Activated T-cell treated with anti-CD3 and anti-CD28 coated beads, Interleukin-2, amount 50 U/mL, for 48 hours (primary cell): ENCODE data around the gene CRMP1.

Experiments used
- DNase-seq, 2 experiments: peaks; one replicate each; pipeline ENCODE4 v3.0.0-alpha.2; 2020

CRMP1 gene

GRCh38 chr4:5919044-5919443 lies 26.2 kb upstream of the CRMP1 start:
- DNase-seq: no peak

GRCh38 chr4:5918331-5918985 lies 25.6 kb upstream of the CRMP1 start:
- DNase-seq: no peak

- no peak for DNase-seq
These were observed 24.8 kb upstream of the CRMP1 start for GRCh38 chr4:5917672-5918071.

DNA sequence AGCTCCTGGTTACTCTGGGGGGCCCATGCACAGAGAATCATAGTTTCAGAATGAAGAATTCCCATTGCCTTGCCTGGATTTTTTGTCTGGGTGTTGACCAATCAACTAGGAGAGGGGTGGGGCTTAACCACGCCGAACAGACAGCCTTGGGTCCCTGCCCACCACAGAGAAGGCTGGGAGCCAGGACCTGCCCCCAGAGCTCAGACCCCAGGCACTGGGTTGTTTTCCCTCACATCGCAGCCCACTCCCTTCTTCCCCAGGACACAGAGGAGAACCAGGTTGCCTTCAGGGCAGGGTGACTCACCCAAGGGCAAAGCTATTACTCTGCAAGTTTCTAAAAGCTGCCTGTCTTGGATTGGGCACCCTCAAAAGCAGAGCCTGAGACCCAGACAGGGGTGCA lies 23.3 kb upstream of the CRMP1 start:
- DNase-seq: no peak

DNA sequence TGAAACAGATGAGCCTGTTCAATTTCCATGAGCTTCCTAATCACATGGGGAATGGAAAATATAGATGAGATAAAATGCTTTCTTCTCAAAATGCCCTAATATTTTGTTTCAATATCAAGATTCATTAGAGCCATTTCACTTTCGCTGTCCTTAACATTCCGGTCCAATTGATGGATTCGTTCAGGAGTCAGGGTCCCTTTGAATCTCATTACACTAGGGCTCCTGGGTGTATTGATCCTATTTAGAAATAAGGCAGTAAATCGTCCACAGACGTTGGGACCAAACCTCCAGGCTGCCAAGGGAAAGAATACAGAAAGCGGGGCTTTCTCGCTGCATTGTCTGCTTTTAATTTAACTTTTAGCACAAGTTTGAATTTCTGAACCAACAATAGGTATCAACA lies 20.6 kb upstream of the CRMP1 start:
- DNase-seq: no peak

- no peak for DNase-seq
These were observed 19.7 kb upstream of the CRMP1 start for GRCh38 chr4:5912614-5913019.

DNA sequence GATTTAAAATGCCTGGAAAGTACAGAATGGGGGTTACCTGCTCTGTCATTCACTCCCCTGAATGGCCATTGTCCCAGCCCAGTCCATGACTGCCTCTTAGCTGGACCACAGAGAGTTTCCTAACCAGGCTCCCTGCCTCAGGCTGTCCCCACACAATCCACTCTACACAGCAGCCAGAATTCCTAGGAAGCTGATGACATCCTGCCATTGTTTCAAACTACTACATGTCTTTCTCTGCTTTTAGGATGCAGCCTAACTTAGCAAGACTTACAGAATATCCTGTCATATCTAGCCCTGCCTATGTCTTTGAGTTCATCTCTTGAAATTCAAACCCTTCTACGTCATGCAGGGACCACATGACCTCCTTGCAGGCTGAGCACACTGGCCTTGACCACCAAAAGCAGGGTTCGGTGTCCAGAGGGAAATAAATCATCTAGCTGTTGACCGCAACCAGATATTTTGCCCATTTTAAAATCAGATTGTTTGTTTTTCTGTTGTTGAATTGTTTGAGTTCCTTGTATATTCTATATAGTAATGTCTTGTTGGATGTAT lies 16.1 kb upstream of the CRMP1 start:
- no peak for DNase-seq

DNA sequence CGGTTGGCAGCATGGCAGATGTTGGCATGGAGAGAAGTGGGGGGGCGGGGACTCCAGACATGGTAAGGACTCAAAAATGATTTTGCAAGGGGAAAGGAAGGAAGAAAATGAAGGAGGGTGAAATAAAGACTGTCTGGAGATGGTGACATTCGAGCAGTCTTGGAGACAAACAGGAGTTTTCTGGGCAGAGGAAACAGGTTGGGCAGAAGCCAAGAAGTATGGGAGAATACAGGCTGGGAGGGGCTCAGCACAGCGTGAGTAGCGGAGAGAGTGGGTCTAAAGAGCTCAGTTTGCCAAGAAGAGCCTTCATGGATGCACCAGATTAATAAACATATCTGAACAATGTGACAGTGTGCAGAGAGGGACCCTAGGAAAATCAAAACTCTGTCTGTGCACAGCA lies 13.3 kb upstream of the CRMP1 start:
- DNase-seq: no peak

GRCh38 chr4:5905714-5906113 lies 12.8 kb upstream of the CRMP1 start:
- DNase-seq: no peak

- no peak for DNase-seq
These were observed 8.0 kb upstream of the CRMP1 start for GRCh38 chr4:5900844-5901243.

DNA sequence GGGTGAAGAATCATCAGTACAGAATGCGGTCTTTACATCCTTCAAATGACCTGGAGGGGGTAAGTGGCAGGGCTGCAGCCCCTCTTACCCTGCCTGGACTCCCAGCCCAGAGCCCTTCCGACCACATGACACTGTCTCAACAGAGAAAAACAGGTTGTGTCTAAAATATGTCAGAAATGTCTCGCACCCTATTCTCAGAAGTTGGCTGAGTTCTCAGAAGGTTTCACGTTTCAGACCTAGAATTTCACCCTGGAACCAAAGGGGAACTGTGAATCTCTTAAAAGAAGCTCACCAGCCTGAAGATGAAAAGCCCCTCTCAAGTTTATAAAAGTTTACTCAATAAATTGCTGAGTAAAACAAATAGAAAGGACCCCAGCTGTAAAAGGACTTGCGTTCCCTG lies 7.0 kb upstream of the CRMP1 start:
- no peak for DNase-seq

GRCh38 chr4:5899396-5899795 lies 6.5 kb upstream of the CRMP1 start:
- no peak for DNase-seq

GRCh38 chr4:5897674-5898073 lies 4.8 kb upstream of the CRMP1 start:
- DNase-seq: no peak

- no peak for DNase-seq
These were observed 2.4 kb upstream of the CRMP1 start for GRCh38 chr4:5895287-5895686.

DNA sequence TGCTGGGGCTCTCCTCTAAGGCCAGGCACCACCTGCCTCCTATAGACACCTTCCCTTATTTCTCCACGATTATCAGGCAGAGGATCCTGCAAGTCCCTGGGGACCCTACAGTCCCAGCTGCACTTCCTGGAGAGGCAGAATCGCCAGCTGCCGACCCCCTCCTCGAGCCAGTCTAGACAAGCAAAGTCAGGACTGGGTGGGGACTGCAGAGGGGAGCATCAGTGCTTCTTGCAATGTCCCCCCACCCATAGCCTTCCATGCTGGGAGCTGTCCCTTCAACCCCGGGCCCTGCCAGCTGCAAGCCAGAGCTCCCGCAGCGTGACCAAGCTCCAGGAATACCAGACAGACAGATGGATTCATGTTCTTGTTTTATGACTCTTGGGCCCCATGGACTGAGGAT lies 1.4 kb upstream of the CRMP1 start:
- DNase-seq: no peak

GRCh38 chr4:5893591-5893990 lies 705 bp upstream of the CRMP1 start:
- no peak for DNase-seq

DNA sequence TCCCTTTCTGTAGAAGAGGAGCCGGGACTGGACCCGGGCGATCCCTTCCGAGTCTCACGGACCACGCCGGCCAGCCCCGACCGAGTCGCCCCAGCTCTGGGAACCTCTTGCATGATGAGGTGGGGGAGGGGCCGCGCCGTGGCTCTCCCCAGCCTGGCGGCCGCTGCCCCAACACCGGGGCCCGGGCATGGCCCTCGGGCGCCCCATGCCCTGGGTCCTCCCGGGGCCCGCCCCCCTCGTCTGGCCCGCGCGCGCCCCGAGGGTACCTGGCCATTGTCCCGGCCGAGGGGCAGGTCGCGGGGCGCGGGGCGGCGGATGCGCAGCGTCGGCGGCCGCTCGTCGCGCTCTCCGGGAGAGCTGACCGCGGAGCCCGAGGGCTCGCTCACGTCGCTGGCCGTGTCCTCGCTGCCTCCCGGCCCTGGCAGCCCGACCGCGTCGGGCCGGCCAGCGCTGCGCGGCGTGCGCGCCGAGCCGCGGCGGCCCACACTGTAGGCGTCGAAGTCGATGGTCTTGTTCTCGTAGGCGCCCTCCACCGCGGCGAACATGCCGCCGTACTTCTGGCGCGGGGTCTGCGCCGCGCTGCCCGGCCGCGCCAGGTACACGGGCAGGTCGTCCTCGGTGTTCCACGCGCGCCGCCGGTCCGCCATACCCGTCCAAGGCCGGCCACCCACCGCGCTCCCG lies 423 bp downstream of the CRMP1 start:
- DNase-seq: no peak

DNA sequence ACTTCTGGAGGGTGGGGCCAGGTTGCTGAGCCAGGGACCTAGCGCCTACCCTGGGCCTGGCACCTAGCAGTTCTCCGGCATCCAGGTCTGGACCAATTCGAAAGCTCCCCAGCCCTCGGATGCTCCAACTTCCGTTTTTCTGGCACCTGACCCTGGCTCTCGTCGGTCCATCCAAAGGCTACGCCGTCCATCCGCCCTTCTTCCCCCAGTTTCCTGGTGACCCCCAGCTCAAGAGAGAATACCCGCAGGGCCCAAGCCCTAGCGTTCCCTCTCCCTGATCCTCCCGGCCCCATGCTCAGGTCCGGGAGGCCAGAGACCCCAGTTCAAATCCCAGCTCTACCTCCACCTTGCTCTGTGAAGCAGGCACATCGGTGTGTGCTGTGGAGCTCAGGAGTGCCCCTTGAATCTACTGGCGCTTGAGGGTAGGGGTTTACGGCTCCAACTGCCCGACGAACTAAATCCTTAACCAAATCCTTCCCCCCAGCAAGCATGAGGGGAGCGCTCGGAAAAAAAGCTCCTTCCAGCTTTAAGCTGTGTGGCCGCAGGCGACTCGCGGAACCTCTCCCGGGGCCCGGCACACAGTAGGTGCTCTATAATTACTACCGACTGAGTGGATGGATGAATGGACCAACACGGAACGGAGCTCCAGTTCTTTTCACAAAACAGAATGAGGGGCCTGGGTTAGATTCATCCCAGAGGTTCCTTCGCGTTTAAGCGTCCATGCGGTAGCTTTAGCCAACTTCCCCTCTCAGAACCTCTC lies 1.1 kb downstream of the CRMP1 start:
- no peak for DNase-seq

DNA sequence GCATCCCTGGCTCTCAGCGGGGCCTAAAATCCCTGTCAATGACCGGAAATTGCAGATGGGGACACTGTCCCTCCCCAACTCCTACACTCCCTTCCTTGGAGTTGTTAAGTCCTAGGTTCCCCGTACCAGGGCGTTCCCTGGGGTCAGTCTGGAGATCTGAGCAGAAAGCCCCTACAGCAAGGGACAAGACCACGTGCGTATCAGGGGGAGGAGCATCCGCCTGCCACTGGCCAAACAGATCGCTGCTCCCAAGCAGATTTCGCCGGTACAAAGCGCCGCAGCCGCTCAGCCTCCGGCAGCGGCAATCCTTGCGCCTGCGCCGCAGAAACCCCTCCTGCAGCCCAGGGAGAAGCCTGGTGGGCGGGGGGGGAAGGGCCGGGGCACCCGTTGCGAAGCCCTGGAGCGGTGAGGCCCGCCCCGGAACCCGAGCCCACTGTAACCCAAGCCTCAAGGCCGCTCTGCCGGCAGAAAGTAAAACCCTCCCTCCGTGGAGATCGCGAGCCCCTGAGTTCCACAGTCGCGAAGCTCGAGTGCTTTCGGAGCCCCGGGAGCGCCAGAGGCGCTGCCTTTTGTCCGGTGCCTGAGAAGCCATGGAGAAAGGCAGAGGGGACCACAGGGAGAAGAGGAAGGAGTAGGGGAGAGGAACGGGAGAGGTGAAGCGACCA lies 2.7 kb downstream of the CRMP1 start:
- DNase-seq: no peak

- DNase-seq: no peak
These were observed 3.7 kb downstream of the CRMP1 start for GRCh38 chr4:5889002-5889696.

DNA sequence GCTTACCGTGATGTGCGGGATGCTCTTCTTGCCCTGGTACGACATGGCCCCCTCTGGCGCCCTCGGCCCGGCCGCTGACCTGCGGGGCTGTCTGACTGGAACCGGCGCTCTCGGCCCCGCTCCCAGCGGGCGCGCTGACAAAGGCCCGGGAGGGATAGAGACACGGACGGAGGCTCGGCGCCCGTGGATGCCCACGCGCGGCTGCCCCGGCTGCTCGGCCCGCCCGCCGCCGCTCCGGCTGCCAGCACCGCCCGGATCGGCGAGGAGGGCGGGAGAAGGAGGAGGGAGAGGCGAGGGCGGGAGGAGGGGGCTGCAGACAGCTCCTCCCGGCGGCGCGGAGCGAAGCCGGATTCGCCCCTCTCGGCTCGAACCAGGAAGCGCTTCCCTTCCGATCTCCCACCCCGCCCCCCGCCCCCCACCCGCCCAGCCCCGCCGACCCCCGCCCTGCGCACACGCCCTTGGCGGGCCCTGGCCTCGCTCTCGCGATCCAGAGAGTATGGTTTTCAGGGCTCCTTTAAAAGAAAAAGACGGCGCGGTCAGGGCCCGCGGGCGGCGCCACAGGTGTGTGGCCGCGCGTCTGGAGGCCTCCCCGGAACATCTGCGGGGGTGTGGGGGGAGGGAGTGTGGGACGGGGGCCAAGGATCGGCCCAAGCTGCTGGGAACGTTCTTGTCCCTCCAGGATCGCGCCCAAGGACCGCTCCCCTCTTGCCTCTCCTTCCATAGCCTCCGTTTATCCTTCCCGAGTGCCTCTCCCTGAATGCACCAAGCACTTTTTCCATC lies 4.5 kb downstream of the CRMP1 start:
- no peak for DNase-seq
